Hepatocyte (in vitro differentiated cells): Measurements from ENCODE around the gene CDC23. TPM values are rescaled to one million over a fixed set of nuclear protein-coding genes. Genes with fewer than 3 reads are reported as not detected.
"Not testable (repeated sequence)": the region's sequence is repeated elsewhere in the genome, so short reads cannot be mapped to it uniquely, and the experiment has no call there.

Experiments
- DNase-seq: peaks from one replicate; pipeline ENCODE4 v3.0.0-alpha.2; 2016; ENCODE audit warnings: low spot score
- H2AFZ ChIP-seq: fragments of 200-600 bp; sonication (generic); 2 replicates; pipeline ENCODE4 v1.6.0; 2016; ENCODE audit warnings: antibody characterized with exemption, mild to moderate bottlenecking
- H3K27ac ChIP-seq: fragments of 200-600 bp; sonication (generic); 2 replicates; pipeline ENCODE4 v1.5.1; 2016; ENCODE audit warnings: mild to moderate bottlenecking
- H3K27me3 ChIP-seq: fragments of 200-600 bp; sonication (generic); 2 replicates; pipeline ENCODE4 v1.6.1; 2016
- H3K36me3 ChIP-seq: fragments of 200-600 bp; sonication (generic); replicated peaks from 2 replicates; pipeline ENCODE4 v1.5.1; 2016; ENCODE audit warnings: low read depth; ENCODE audit not compliant: insufficient read depth
- H3K4me1 ChIP-seq: fragments of 200-600 bp; sonication (generic); 2 replicates; pipeline ENCODE4 v1.5.1; 2016; ENCODE audit warnings: mild to moderate bottlenecking, moderate library complexity; ENCODE audit not compliant: insufficient read depth
- H3K4me2 ChIP-seq: fragments of 200-600 bp; sonication (generic); 2 replicates; pipeline ENCODE4 v1.6.0; 2016
- H3K4me3 ChIP-seq: fragments of 200-600 bp; sonication (generic); 2 replicates; pipeline ENCODE4 v1.5.1; 2016; ENCODE audit warnings: mild to moderate bottlenecking
- H3K79me2 ChIP-seq: fragments of 200-600 bp; sonication (generic); 2 replicates; pipeline ENCODE4 v1.6.0; 2017; ENCODE audit warnings: mild to moderate bottlenecking
- H3K9me2 ChIP-seq: fragments of 200-600 bp; sonication (generic); replicated peaks from 2 replicates; pipeline ENCODE4 v1.6.0; 2017; ENCODE audit warnings: mild to moderate bottlenecking; ENCODE audit not compliant: insufficient read depth
- H3K9me3 ChIP-seq: fragments of 200-600 bp; sonication (generic); 2 replicates; pipeline ENCODE4 v1.5.1; 2016; ENCODE audit warnings: low read depth, mild to moderate bottlenecking
- H4K20me1 ChIP-seq: fragments of 200-600 bp; sonication (generic); 2 replicates; pipeline ENCODE4 v1.6.0; 2016; ENCODE audit warnings: mild to moderate bottlenecking; ENCODE audit not compliant: insufficient read depth, poor library complexity, severe bottlenecking
- EZH2 ChIP-seq: fragments of 200-600 bp; sonication (generic); IDR thresholded peaks from 2 replicates; pipeline ENCODE4 v1.6.1; 2016; ENCODE audit warnings: antibody characterized with exemption, mild to moderate bottlenecking, borderline replicate concordance
- EZH2phosphoT487 ChIP-seq: fragments of 200-600 bp; sonication (generic); IDR thresholded peaks from one replicate; pipeline ENCODE4 v1.6.1; 2018; ENCODE audit warnings: antibody characterized with exemption, mild to moderate bottlenecking, low read depth, moderate library complexity; ENCODE audit not compliant: unreplicated experiment, severe bottlenecking
- WGBS: methylation state at CpG from one replicate; pipeline ENCODE4 v1.1.6; 2016; ENCODE audit warnings: low lambda C conversion rate; ENCODE audit errors: missing lambda C conversion rate; 5-methylcytosine and 5-hydroxymethylcytosine counted together
- polyA plus RNA-seq: library from polyadenylated mRNA; unstranded; fragments of >200 nt; fragmentation: Nextera tagmentation; extraction: Ambion mirVana; gene quantifications from 2 replicates; pipeline ENCODE4 v1.2.1, GENCODE V29; 2016
- total RNA-seq: library from RNA; depleted of rRNA; stranded (reverse); fragments of >200 nt; gene quantifications from 2 replicates; pipeline ENCODE4 v1.2.3, GENCODE V29; 2014
- TF ChIP-seq, protein P1 (sequence below): fragments of 200-600 bp; sonication (generic); IDR thresholded peaks from 2 replicates; pipeline ENCODE4 v1.5.1; 2016; ENCODE audit warnings: antibody characterized with exemption, mild to moderate bottlenecking; ENCODE audit not compliant: poor library complexity

Gene CDC23
- total and polyA plus RNA-seq, 2 experiments from 2014 or later, result 33.2 to 35.0 TPM

DNA sequence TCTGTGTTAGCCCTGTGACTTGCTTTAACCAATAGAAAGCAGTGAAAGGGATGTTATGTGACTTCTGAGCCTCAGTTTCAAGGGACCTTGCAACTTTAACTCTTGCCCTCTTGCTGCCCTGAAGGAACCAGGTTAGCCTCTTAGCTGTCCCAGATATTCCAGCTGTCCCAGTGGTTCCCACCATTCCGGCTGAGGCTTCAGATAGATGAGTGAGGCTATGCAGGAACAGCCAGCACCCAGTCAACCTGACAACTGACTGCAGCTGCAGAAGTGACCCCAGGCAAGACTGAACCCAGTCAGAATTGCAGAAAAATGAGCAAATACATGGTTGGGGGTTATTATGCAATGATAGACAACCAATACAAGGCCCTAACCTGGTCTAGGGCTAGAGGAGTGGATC, 10.4 kb upstream of the CDC23 start:
- no peak for DNase-seq
- Histone ChIP-seq H3K79me2 (no peaks in the 10 kb centered on the region), H3K36me3 (no peaks in the 10 kb centered on the region), H3K27me3 (no peaks in the 10 kb centered on the region), H3K9me3 (no peaks in the 10 kb centered on the region), H4K20me1 (no peaks in the 10 kb centered on the region), H3K4me3 (no peak overlapping the region), H3K4me1 (no peaks in the 10 kb centered on the region), H3K27ac (no peak overlapping the region), H3K4me2 (no peak overlapping the region), H2AFZ (no peak overlapping the region), H3K9me2 (no peaks in the 10 kb centered on the region)
- 89% methylated on average over 1 of the region's 1 CpG for WGBS
- TF ChIP-seq EZH2phosphoT487 (no peak), EZH2 (no peak)
- TF ChIP-seq, protein P1, sequence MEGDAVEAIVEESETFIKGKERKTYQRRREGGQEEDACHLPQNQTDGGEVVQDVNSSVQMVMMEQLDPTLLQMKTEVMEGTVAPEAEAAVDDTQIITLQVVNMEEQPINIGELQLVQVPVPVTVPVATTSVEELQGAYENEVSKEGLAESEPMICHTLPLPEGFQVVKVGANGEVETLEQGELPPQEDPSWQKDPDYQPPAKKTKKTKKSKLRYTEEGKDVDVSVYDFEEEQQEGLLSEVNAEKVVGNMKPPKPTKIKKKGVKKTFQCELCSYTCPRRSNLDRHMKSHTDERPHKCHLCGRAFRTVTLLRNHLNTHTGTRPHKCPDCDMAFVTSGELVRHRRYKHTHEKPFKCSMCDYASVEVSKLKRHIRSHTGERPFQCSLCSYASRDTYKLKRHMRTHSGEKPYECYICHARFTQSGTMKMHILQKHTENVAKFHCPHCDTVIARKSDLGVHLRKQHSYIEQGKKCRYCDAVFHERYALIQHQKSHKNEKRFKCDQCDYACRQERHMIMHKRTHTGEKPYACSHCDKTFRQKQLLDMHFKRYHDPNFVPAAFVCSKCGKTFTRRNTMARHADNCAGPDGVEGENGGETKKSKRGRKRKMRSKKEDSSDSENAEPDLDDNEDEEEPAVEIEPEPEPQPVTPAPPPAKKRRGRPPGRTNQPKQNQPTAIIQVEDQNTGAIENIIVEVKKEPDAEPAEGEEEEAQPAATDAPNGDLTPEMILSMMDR, result no peak

DNA sequence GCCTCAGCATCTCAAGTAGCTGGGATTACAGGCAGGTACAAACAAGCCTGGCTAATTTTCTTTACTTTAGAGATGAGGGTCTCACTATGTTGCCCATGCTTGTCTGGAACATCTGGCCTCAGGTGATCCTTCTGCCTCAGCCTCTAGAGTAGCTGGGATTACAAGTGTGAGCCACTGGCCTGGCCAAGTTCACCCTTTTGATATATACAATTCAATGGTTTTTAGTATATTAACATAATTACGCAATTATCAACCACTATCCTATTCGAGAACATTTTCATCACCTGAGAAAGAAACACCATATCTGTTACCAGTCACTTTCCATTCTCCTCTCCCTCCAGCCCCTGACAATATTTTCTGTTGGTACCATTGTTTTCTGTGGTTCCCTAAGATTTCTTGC, 3.7 kb upstream of the CDC23 start:
- Histone ChIP-seq H3K9me2 (no peaks in the 10 kb centered on the region), H3K27ac (no peak overlapping the region), H2AFZ (no peak overlapping the region), H3K9me3 (no peaks in the 10 kb centered on the region), H3K79me2 (peaks cover 12% of the 10 kb centered on the region), H3K36me3 (no peaks in the 10 kb centered on the region), H3K27me3 (no peaks in the 10 kb centered on the region), H3K4me2 (no peak overlapping the region), H3K4me1 (no peaks in the 10 kb centered on the region), H3K4me3 (no peak overlapping the region), H4K20me1 (no peaks in the 10 kb centered on the region)
- TF ChIP-seq, protein P1, result no peak
- no peak for TF ChIP-seq EZH2phosphoT487
- DNase-seq, result no peak
- 92% methylated on average over 2 of the region's 2 CpGs for WGBS

DNA sequence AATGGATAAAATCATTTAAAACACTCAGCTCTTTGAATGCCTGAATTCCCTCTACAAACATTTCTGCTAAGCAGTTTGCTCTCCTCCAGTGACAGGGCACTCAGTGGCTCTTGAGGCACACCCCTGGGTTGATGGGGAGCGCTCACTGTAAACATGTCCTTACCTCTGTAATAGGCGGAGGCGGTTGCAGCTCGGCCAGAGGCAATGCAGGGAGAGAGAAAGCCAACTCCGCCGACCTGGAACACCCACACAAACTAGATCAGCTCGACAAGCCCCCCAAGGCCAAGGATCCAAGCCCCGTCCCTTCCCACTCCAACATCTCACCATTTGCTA, 329 bp downstream of the CDC23 start:
- Histone ChIP-seq H3K27me3 (no peaks in the 10 kb centered on the region), H2AFZ (peak overlapping the region; percentile 49), H3K4me3 (peak overlapping the region; percentile 26), H3K27ac (peak overlapping the region; percentile 68), H3K4me2 (peak overlapping the region; percentile 80), H3K4me1 (no peaks in the 10 kb centered on the region), H3K79me2 (peaks cover 50% of the 10 kb centered on the region), H4K20me1 (no peaks in the 10 kb centered on the region), H3K9me3 (no peaks in the 10 kb centered on the region), H3K36me3 (no peaks in the 10 kb centered on the region), H3K9me2 (no peaks in the 10 kb centered on the region)
- TF ChIP-seq EZH2, result no peak
- no peak for TF ChIP-seq EZH2phosphoT487
- TF ChIP-seq, protein P1, result no peak
- peak; percentile 37 for DNase-seq
- 3% methylated on average over 8 of the region's 8 CpGs for WGBS

DNA sequence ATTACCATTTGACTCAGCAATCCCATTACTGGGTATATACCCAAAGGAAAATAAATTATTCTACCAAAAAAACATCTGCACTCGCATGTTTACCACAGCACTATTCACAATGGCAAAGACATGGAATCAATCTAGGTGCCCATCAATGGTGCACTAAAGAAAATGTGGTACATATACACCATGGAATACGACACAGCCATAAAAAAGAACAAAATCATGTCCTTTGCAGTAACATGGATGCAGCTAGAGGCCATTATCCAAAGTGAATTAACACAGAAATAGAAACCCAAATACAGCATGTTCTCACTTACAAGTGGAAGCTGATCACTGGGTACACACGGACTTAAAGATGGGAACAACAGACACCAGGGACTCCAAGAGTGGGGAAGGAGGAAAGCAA, 2.1 kb downstream of the CDC23 start:
- DNase-seq, result no peak
- WGBS, result 97% methylated on average over 3 of the region's 3 CpGs
- H3K27ac ChIP-seq, result no peak overlapping the region
- H3K4me1 ChIP-seq, result no peaks in the 10 kb centered on the region
- H3K79me2 ChIP-seq, result peaks cover 62% of the 10 kb centered on the region
- TF ChIP-seq EZH2phosphoT487, result no peak
- H4K20me1 ChIP-seq, result no peaks in the 10 kb centered on the region
- H3K9me2 ChIP-seq, result no peaks in the 10 kb centered on the region
- H3K4me3 ChIP-seq, result no peak overlapping the region
- no peaks in the 10 kb centered on the region for H3K27me3 ChIP-seq
- H2AFZ ChIP-seq, result no peak overlapping the region
- no peaks in the 10 kb centered on the region for H3K36me3 ChIP-seq
- H3K4me2 ChIP-seq, result no peak overlapping the region
- no peaks in the 10 kb centered on the region for H3K9me3 ChIP-seq

DNA sequence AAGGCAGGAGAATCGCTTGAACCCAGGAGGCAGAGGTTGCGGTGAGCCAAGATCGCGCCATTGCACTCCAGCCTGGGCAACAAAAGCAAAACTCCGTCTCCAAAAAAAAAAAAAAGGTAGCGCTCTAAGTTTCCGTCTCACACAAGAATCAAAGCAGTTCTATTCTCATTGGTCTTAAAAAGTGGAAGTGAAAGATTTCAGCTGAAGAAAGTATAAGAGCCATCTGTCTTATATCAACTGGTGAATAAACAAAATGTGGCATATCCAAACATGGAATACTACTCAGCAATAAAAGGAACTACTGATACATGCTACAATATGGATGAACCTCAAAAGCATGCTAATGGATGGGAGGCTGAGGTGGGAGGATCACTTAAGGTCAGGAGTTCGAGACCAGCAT, 19.3 kb downstream of the CDC23 start:
- not testable (repeated sequence) for H3K4me1 ChIP-seq, H3K9me3 ChIP-seq, H3K4me3 ChIP-seq, H4K20me1 ChIP-seq, H3K79me2 ChIP-seq, H2AFZ ChIP-seq, H3K27me3 ChIP-seq, H3K36me3 ChIP-seq, H3K4me2 ChIP-seq, H3K9me2 ChIP-seq, DNase-seq, H3K27ac ChIP-seq
- 93% methylated on average over 8 of the region's 8 CpGs for WGBS
